ENCODE data around the gene AFP. TPM values are rescaled to one million over a fixed set of nuclear protein-coding genes. Genes with fewer than 3 reads are reported as not detected.

Gene AFP
- total and polyA plus RNA-seq, 2 of the 13 experiments (the other 11 are each of a cell fraction or from before 2014, with no cell fraction given) = 9,434 to 13,105 TPM

DNA sequence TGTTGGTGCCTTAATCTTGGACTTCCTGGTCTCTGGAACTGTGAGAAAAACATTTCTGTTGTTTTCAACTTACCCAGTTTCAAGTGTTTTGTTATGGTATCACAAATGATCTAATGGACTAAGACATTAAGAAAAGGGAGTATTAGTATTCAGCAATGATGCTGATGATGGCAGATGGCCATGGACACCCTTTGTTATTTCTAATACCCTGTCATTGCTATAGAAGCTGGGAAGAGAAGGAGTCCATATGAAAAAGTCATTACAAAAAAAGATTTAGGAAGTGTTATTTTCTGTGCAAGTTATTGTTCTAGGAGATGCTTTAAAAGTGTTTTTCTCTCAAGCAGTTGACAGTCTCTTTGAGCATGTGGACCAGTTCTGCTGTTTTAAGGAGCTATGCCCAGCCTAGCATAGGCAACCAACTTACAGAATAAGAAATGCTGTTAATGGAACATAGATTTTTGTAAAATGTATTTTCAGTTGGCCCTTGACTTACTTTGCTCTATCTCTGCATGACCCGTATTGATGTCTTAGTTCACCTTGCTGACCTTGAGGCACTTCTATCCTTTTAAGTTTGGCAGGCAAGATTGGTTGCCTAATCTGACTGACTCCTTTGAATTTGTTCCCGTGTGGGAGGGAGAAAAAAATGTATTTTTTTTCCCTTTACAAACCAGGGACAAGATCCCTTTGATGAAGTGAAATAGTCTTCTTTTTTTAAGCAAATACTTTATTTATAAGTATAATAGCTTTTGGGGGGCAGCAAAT lies 6.0 kb upstream of the AFP start (continued):
- TF ChIP-seq MAX (IDR thresholded peaks at IDR 0.05) (no peak), ZNF253 (CRISPR knock-in tag; IDR thresholded peaks at IDR 0.05; ENCODE audit: borderline replicate concordance) (no peak), ZNF451 (CRISPR knock-in tag; IDR thresholded peaks at IDR 0.05) (no peak), CC2D1A (CRISPR knock-in tag; IDR thresholded peaks at IDR 0.05) (no peak), RFXAP (CRISPR knock-in tag; IDR thresholded peaks at IDR 0.05; ENCODE audit: borderline replicate concordance) (no peak), ZNF772 (CRISPR knock-in tag; IDR thresholded peaks at IDR 0.05) (no peak), FOXP4 (CRISPR knock-in tag; IDR thresholded peaks at IDR 0.05) (peak; percentile 74), SIX4 (CRISPR knock-in tag; IDR thresholded peaks at IDR 0.05) (peak; percentile 61; the same call in 1 of the 2 replicates), PCBP2 (optimal IDR thresholded peaks at IDR 0.05; ENCODE audit: low read depth, low read length, poor library complexity, severe bottlenecking) (no peak), MXI1 (IDR thresholded peaks at IDR 0.05; ENCODE audit: borderline replicate concordance, low read depth, low read length) (no peak), ZNF563 (CRISPR knock-in tag; IDR thresholded peaks at IDR 0.05) (no peak), NFIC (IDR thresholded peaks at IDR 0.05; ENCODE audit: low read length) (peak; percentile 95), SP1 (IDR thresholded peaks at IDR 0.05) (no peak), SP1 (CRISPR knock-in tag; IDR thresholded peaks at IDR 0.05) (no peak), HINFP (CRISPR knock-in tag; IDR thresholded peaks at IDR 0.05; ENCODE audit: low read depth) (no peak), EP300 (IDR thresholded peaks at IDR 0.05; ENCODE audit: low read depth in 2 of 2, low read length in 2 of 2) (peak in 1 of 2 experiments; percentile 98; a peak in 2 of 4 replicates), EP300 (CRISPR knock-in tag; IDR thresholded peaks at IDR 0.05; ENCODE audit: borderline replicate concordance) (peak; percentile 72; the same call in 1 of the 2 replicates)
- TF ChIP-seq, protein P1, sequence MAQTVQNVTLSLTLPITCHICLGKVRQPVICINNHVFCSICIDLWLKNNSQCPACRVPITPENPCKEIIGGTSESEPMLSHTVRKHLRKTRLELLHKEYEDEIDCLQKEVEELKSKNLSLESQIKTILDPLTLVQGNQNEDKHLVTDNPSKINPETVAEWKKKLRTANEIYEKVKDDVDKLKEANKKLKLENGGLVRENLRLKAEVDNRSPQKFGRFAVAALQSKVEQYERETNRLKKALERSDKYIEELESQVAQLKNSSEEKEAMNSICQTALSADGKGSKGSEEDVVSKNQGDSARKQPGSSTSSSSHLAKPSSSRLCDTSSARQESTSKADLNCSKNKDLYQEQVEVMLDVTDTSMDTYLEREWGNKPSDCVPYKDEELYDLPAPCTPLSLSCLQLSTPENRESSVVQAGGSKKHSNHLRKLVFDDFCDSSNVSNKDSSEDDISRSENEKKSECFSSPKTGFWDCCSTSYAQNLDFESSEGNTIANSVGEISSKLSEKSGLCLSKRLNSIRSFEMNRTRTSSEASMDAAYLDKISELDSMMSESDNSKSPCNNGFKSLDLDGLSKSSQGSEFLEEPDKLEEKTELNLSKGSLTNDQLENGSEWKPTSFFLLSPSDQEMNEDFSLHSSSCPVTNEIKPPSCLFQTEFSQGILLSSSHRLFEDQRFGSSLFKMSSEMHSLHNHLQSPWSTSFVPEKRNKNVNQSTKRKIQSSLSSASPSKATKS (CRISPR knock-in tag; IDR thresholded peaks at IDR 0.05) = no peak
